ELF-1 (cell line): ENCODE results near the gene UNK.
"Not testable (repeated sequence)": the region's sequence is repeated elsewhere in the genome, so short reads cannot be mapped to it uniquely, and the experiment has no call there.

Experiments
- DNase-seq: peaks from one replicate; pipeline ENCODE4 v3.0.0-alpha.2; 2016; ENCODE audit warnings: low read depth, low spot score

The UNK gene

GRCh38 chr17:75773121-75773807, 11.3 kb upstream of the UNK start:
- no peak for DNase-seq

- DNase-seq = peak; percentile 41
Measured at GRCh38 chr17:75773808-75774470, 10.7 kb upstream of the UNK start.

GRCh38 chr17:75774471-75774990, 10.1 kb upstream of the UNK start:
- DNase-seq = peak; percentile 41

GRCh38 chr17:75774991-75775668, 9.5 kb upstream of the UNK start:
- peak; percentile 78 for DNase-seq

- DNase-seq = peak; percentile 44
Measured at GRCh38 chr17:75776386-75777295, 8.0 kb upstream of the UNK start.

- DNase-seq = no peak
Measured at GRCh38 chr17:75777296-75777922, 7.2 kb upstream of the UNK start.

- DNase-seq = not testable (repeated sequence)
Measured at GRCh38 chr17:75778066-75778860, 6.3 kb upstream of the UNK start.

- DNase-seq = peak; percentile 78
Measured at GRCh38 chr17:75778861-75779249, 5.8 kb upstream of the UNK start.

GRCh38 chr17:75779250-75779986, 5.2 kb upstream of the UNK start:
- peak; percentile 100 for DNase-seq

GRCh38 chr17:75779987-75780889, 4.4 kb upstream of the UNK start:
- DNase-seq = no peak

- DNase-seq = no peak
Measured at GRCh38 chr17:75783069-75783783, 1.4 kb upstream of the UNK start.

GRCh38 chr17:75783803-75784472, 668 bp upstream of the UNK start:
- DNase-seq = no peak

- peak; percentile 98 for DNase-seq
Measured at GRCh38 chr17:75785016-75785890, 647 bp downstream of the UNK start.

GRCh38 chr17:75791254-75791653, 6.6 kb downstream of the UNK start:
- no peak for DNase-seq

- no peak for DNase-seq
Measured at GRCh38 chr17:75793460-75793859, 8.9 kb downstream of the UNK start.
